NCI-H1048 (cell line): ENCODE data around the gene FBXO15.

Experiments
- DNase-seq: peaks from one replicate; lab custom pipeline; 2025; lab: John Stamatoyannopoulos, UW

Gene FBXO15

GRCh38 chr18:74153377-74153776, 5.7 kb upstream of the FBXO15 start:
- no peak for DNase-seq

DNA sequence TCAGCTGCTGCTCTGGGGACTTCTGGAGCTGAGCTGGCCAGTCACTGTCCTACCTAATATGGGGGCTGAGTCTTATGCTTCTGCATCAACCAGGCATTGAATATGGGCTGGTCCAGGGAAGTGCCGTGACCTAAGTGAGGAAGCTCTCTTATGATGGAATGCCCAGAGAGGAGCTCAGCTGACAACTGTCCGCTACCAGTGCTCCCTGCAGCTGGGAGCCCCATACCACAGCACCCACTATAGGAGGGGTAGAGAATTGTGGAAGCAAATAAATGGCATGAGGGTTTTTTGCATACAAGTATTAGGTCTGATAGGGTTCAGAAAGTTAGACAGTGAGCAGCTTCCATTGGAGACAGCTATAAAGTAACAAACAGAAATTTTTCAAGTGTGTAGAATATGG, 5.2 kb upstream of the FBXO15 start:
- no peak for DNase-seq

DNA sequence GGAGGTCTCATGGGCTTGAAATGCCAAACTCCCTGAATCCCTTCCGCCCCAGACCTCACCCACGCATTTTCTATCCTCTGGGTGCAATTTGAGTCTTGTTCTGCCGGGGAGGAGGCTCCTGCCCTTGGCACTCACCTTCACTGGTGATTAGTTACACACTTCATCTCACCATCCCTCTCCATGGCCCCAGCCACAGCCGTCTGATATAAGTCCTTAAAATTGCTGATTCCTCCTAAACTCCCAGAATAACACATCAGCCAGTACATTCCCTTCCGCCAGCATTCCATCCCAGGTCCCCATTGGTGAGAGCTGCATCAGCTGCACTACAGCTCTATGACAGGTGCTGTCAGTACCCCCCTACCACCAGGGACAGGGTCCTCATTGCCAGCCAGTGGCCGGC, 4.6 kb upstream of the FBXO15 start:
- no peak for DNase-seq

DNA sequence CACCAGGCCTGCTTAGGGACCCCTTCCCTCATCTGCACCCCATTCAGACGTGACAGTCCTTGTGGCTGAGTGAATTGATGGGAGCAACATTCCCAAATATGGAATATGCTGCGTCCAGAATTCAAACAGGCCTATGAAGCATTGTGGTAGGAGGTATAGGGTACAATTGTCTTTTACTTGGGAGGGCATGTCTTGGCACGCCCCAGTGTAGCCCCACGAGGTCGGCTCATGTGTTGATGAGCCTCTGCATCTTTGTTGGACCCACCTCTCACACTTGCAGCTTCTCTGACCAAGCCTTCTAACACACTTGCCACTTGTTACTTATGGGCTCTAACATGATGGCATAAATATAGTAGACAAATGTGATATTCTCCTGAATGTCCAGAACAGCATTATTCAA, 2.2 kb upstream of the FBXO15 start:
- DNase-seq: no peak

DNA sequence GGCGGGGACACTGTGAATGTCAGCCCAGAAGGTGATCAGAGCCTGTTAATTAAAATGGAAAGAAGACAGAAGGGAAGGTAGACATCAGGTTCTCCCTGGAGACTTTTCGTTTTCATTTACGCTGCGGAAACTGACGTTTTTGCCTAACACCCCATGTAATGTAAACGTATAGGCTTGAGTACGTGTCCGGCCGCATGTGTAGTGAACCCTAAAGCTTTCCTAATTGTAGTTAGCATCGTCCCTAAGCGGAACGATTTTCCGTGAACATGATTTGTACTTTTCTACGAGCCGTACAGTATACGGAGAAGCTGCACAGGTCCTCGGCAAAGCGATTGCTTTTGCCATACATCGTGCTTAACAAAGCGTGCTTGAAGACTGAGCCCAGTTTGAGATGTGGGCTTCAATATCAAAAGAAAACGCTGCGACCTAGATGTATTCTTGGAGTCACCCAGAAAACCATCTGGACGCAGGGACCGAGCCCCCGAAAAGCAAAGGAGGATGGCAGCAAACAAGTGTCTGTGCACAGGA, 973 bp upstream of the FBXO15 start:
- no peak for DNase-seq

- DNase-seq: no peak
Observed at GRCh38 chr18:74147491-74147778, 199 bp downstream of the FBXO15 start.

DNA sequence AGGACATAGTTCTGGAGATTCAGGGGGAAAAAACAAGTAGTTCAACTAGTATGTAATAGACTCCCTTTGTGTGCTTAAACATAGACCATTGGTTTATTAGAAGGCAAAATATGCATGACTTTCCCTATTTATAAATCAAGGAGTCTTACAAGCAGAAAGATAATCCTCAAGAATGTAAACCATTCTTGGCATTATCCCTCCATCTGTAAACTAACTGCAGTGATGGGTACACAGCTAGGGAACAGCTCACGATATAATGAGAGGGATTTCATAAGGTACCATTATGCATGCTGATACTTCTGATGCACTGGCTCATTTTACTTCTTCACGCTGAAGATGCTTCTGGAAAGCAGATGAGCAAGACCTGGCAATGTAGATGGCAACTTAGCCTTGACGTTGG, 878 bp downstream of the FBXO15 start:
- no peak for DNase-seq

DNA sequence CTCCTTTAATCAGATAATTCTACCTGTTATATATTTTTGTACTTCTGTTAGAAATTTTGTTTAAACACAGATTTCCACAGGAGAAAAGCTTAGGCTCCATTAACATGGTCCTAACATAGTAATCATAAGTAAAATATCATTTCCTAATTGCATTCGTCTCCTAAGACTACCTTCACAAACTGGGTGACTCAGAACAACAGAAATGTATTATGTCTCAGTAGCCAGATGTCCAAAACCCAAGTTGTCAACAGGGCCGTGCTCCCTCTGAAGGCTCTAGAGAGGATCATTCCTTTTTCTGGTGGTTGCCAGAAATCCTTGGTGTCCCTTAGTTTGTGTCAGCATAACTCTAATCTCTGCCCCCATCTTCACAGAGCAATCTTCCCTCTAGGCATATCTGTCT, 5.4 kb downstream of the FBXO15 start:
- DNase-seq: no peak

- DNase-seq: no peak
Observed at GRCh38 chr18:74141667-74142066, 6.0 kb downstream of the FBXO15 start.

DNA sequence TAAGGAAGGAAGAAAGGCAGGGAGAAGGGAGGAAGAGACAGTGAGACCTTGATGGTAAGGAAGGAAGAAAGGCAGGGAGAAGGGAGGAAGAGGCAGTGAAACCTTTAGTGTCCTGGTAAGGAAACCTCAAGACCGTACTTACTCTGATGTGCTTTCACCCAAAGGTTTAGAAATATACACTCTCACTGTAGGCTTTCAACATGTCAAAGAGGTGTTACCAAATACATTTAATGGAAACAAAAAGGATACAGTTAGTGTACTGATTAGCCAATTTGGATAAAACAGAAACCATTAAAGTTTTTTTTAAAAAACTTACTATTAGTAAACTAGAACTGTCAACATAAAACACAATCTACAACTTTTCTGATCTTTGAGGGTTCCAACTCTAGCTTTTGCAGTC, 7.1 kb downstream of the FBXO15 start:
- no peak for DNase-seq

GRCh38 chr18:74139888-74140287, 7.7 kb downstream of the FBXO15 start:
- no peak for DNase-seq

GRCh38 chr18:74139411-74139810, 8.2 kb downstream of the FBXO15 start:
- DNase-seq: no peak

GRCh38 chr18:74137920-74138538, 9.6 kb downstream of the FBXO15 start:
- DNase-seq: no peak

GRCh38 chr18:74132201-74132600, 15.4 kb downstream of the FBXO15 start:
- DNase-seq: no peak

GRCh38 chr18:74131124-74131523, 16.5 kb downstream of the FBXO15 start:
- DNase-seq: no peak

- no peak for DNase-seq
Observed at GRCh38 chr18:74128159-74128558, 19.5 kb downstream of the FBXO15 start.

GRCh38 chr18:74126684-74127655, 20.7 kb downstream of the FBXO15 start:
- no peak for DNase-seq

GRCh38 chr18:74124642-74125041, 23.0 kb downstream of the FBXO15 start:
- no peak for DNase-seq

GRCh38 chr18:74123200-74123599, 24.4 kb downstream of the FBXO15 start:
- no peak for DNase-seq

DNA sequence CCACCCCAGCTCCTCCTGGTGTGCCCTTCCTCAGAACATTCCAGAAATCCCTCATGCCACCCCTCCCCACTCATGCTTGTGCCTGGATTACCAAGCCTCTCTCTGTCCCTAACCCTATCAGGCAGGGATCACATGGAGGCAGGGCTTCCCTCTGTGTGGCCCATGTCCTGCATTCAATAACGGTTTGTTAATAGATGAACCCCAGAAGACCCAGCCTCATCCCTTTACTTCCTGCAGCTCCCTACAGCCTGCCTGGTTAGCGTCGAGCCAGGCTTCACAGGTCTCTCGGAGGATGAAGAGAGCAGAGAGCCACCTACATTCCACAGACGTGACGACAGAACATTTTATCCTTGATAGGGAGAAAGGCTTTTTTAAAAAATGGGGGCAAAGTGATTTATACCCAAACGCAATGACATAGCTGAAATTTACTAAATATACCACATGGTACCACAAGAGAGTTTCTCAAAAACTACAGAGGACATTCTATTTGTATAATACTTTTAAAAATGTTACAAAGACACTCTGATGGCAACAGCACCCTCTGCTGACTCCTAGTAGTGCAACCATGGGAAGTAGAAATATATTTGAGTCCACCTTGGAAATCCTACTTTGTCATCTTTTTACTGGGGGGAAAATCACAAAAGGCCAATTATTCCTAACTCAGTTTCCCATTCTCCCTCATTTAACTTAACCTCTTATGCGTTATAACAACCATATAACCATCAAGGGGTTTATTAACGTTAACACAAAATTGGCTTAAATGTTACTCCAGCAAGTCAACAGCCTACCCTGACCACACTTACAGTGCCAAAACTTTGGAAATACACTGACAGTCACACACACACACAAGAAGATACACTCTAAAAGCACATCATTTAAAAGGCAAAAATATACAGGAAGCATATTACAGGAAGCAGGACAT, 30.7 kb downstream of the FBXO15 start:
- DNase-seq: no peak

DNA sequence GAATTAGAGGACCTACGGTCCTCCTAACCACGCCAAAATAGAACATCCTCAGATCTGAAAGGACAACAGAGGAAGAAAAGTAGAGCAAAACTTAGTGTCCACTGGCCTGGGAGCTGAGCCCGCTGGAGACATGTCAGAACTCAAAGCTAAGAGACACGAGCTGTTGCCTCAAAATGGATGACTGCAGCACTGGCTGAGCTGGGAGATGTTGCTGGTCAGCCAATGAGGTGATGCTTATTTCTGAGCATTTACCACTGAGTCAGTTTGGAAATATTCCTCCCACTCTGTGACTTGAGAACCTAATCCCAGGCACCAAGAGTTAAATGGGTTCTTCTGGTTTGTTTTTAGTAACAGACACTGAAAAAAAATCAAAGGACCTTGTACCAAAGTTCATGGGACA, 32.6 kb downstream of the FBXO15 start:
- DNase-seq: no peak

DNA sequence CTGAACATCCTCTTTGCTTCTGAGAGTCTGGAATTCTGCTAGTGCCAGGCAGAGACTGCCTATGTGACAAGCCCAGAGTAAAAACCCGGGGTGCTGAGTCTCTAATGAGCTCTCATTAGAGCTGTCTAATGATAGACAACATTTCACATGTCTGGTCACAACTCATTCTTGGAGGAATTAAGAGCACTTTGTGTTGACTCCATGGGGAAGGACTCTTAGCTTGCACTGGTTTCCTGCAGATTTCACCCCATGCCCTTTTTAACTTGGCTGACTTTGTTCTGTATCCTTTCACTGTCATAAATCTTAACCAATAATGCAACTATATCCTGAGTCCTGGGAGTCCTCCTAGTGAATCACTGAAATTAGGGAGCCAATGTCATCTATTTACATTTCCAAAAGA, 33.5 kb downstream of the FBXO15 start:
- DNase-seq: no peak
